Peyer's patch (tissue), 4 donors: ENCODE data around the gene TPPP. TPM values are rescaled to one million over a fixed set of nuclear protein-coding genes. Genes with fewer than 3 reads are reported as not detected.

Source experiments
- DNase-seq, 3 donors: peaks; one replicate each; pipeline ENCODE4 v3.0.0-alpha.2; 2017 to 2019
- H3K27ac ChIP-seq, 4 donors: fragments of 200-600 bp; sonication (generic); one replicate each; pipeline ENCODE4 v1.5.1; 2016 to 2019
- H3K27me3 ChIP-seq, 2 donors: fragments of 200-600 bp; sonication (generic); one replicate each; pipeline ENCODE4 v1.5.1; 2019
- H3K36me3 ChIP-seq, 3 donors: fragments of 200-600 bp; sonication (generic); one replicate each; pipeline ENCODE4 v1.5.1; 2016 to 2019
- H3K4me1 ChIP-seq, 4 donors: fragments of 200-600 bp; sonication (generic); one replicate each; pipeline ENCODE4 v1.5.1; 2016 to 2019
- H3K4me3 ChIP-seq, 4 donors: fragments of 200-600 bp; sonication (generic); 1 replicate in 3 of 4; 2 replicates in 1 of 4; pipeline ENCODE4 v1.5.1; 2016 to 2019; ENCODE audit warnings: mild to moderate bottlenecking in 1 of 4
- H3K9me3 ChIP-seq, 4 donors: fragments of 200-600 bp; sonication (generic); one replicate each; pipeline ENCODE4 v1.5.1; 2016 to 2019; ENCODE audit warnings: mild to moderate bottlenecking in 1 of 4
- CTCF ChIP-seq, 6 experiments: fragments of 450-650 bp in 4 of 6; fragments of 200-600 bp in 2 of 6; sonication (generic) in 1 of 6; IDR thresholded peaks; one replicate each; pipeline ENCODE4 v1.5.1; 2017 to 2019; ENCODE audit warnings: antibody characterized with exemption in 6 of 6, mild to moderate bottlenecking in 3 of 6, moderate library complexity in 1 of 6
- POLR2A ChIP-seq, 2 donors: fragments of 450-650 bp; IDR thresholded peaks; one replicate each; pipeline ENCODE4 v1.5.1; 2017; ENCODE audit warnings: antibody characterized with exemption in 2 of 2, mild to moderate bottlenecking in 2 of 2, moderate library complexity in 2 of 2
- total RNA-seq, 4 donors: library from RNA; depleted of rRNA; stranded (reverse); fragments of >200 nt; gene quantifications; one replicate each; pipeline ENCODE4 v1.1.0, GENCODE V29; 2016

Gene TPPP
- total RNA-seq, 4 donors from 2014 or later, result 7.4 to 60.5 (median 14.5) TPM

DNA sequence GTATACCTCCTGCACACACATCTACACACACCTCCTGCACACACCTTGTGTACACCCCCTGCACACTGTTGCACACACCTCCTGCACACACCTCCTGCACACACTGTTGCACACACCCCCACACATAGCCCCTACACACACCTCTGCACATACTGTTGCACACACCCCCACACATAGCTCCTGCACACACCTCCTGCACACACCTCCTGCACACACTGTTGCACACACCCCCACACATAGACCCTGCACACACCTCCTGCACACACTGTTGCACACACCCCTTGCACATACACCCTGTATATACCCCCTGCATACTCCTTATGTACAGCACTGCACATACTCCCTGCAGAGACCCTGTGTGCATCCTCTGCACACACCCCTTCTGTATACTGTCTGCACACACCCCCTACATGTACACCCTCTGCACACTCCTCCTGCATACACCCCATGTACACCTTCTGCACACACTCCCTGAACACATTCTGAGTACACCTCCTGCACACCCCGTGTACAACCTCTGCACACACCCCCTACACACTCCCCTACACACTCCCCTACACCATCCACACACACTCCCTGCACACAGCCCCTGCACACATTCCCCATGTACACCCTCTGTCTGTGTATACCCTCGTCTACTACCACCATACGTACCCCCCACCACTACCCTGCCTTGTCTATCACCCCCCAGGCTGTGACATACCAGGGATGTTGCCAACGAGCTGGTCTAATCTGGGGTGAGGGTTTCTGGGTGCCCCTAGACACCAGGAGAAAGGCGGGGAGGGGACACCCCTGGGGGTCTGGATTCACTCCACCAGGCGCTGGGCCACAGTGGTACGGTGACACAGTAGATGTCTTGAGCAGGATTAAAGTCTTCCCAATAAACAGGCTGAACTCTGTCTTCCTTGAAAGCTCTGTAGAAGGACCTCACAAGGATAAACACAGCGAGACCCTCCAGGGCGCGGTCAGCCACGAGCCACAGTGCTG is 82.1 kb downstream of the TPPP start:
- Histone ChIP-seq H3K4me3 (peak overlapping the region; percentile 77 to 97 (median 85)), H3K36me3 (no peaks in the 10 kb centered on the region), H3K27ac (peak overlapping the region in 2 of 4 donors; percentile 68 to 71), H3K27me3 (no peaks in the 10 kb centered on the region), H3K4me1 (peaks cover 0 to 12% (median 2%) of the 10 kb centered on the region in 4 donors), H3K9me3 (no peaks in the 10 kb centered on the region)
- TF ChIP-seq CTCF (IDR thresholded peaks at IDR 0.05) (no peak), POLR2A (IDR thresholded peaks at IDR 0.05) (no peak)
- DNase-seq, result peak in 1 of 3 donors; percentile 31

DNA sequence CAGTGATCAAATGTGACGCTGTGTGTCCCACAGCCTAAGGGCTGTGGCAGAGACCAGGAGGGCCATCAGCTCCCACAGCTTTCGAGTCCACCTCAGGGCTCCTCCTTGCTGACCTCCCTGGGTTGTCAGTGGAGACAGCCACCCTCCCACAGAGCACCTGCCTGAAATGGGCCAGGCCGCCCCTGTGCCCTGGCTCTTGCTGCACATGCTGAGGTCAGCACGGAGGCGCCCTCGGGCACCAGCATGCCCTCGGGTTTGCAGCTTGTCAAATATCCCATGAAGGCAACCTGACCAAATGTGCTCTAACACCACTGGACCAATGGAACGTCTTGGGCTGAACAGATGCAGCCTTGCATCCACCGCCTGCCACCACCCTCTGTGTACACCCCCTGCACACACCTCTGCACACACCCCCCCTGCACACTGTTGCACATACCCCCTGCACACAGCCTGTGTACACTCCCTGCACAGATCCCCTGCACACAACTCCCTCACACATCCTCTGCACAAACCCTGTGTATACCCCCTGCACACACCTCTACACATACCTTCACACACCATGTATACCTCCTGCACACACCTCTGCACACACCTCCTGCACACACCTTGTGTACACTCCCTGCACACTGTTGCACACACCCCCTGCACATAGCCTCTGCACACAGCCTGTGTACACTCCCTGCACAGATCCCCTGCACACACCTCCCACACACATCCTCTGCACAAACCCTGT is 83.0 kb downstream of the TPPP start:
- no peak overlapping the region for H3K4me3 ChIP-seq
- no peak overlapping the region for H3K27ac ChIP-seq
- H3K4me1 ChIP-seq, result peaks cover 0 to 12% (median 2%) of the 10 kb centered on the region in 4 donors
- no peaks in the 10 kb centered on the region for H3K36me3 ChIP-seq
- TF ChIP-seq POLR2A (IDR thresholded peaks at IDR 0.05) (no peak), CTCF (IDR thresholded peaks at IDR 0.05) (no peak)
- no peaks in the 10 kb centered on the region for H3K9me3 ChIP-seq
- peak in 2 of 3 donors; percentile 30 to 34 for DNase-seq
- H3K27me3 ChIP-seq, result no peaks in the 10 kb centered on the region

Other genes with a start within 250 kb of the TPPP start
- gene SLC9A3, start 168.9 kb downstream of the TPPP start, total RNA-seq, result 100 to 1,000 TPM in 3 of 4 donors, 10 to 100 TPM in 1; 16.5 to 320 (median 283) TPM
- 10 to 100 TPM in 1 of 4 donors, 1 to 10 TPM in 3; 2.2 to 33.8 (median 4.5) TPM for gene CEP72, start 81.0 kb downstream of the TPPP start, total RNA-seq
- 10 to 100 TPM in 3 of 4 donors, 1 to 10 TPM in 1; 4.6 to 52.0 (median 28.6) TPM for gene ZDHHC11B, start 91.4 kb upstream of the TPPP start, total RNA-seq
- gene ZDHHC11, start 157.6 kb upstream of the TPPP start, total RNA-seq, result 10 to 100 TPM in 3 of 4 donors, 1 to 10 TPM in 1; 7.7 to 82.5 (median 29.6) TPM
- gene BRD9, start 199.4 kb upstream of the TPPP start, total RNA-seq, result 10 to 100 TPM; 36.4 to 90.8 (median 65.4) TPM
- 1 to 10 TPM; 1.2 to 8.3 (median 3.5) TPM for gene TRIP13, start 199.5 kb upstream of the TPPP start, total RNA-seq